Embryonic facial prominence (tissue), 1 donor: Measurements from ENCODE around the gene CLEC14A.

Experiments used
- DNase-seq: peaks from one replicate; pipeline ENCODE4 v3.0.0-alpha.2; 2016; ENCODE audit errors: extremely low spot score

The CLEC14A gene

DNA sequence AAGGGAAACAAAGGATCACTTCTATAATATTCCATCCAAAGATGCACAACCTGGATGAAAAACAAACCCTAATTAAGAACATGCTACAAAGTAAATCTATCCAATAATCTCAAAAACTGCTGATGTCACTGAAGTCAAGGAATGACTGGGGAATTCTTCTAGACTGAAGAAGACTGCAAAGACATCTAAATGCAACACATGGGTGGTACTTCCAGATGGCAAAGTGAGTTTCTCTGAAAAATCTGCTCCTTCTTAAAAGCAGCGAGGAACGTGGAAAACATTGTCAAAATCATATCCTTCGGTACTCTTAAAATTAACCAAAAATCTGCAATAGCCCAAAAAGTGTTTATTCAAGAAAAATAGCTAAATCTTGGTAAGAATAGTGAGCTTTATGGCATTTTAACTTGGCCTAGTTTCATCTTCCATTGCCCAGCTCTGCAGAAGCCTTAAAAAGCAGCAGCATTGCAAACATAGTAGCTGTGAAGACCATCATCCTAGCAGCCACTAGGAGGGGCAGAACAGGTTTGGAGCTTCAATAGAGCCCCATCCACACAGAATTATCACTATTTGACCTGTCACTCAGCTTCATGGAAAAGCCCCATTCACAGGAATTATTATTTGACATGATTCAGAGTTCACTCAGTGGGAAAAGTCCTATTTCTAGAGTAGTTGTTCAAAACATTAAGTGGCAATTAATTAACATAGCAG is 7.4 kb downstream of the CLEC14A start:
- no peak for DNase-seq

DNA sequence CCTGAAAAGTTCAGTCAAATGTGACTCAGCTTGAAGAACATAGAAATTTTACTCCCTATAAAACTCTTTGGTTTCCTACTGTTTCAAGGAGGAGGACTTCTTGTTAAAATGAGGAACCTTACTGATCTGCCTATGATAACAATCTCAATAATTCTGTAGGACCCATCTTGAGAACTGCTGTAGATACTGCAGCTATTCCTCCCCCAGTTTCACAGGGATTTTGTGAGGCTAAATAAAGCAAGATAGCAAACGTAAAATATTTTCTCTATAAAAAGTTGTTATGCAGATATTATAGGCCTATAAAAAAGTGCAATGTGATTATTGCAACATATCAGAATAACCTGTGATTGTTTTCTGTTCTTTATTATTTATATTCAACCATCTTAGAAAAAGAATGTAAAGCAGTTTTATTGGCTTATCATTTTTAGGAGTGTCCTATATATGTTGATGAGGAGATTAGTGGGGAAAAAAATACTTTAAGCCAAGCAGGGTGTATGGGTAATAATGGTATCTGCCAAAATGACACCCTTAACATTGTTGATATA is 12.1 kb downstream of the CLEC14A start:
- DNase-seq, result no peak

DNA sequence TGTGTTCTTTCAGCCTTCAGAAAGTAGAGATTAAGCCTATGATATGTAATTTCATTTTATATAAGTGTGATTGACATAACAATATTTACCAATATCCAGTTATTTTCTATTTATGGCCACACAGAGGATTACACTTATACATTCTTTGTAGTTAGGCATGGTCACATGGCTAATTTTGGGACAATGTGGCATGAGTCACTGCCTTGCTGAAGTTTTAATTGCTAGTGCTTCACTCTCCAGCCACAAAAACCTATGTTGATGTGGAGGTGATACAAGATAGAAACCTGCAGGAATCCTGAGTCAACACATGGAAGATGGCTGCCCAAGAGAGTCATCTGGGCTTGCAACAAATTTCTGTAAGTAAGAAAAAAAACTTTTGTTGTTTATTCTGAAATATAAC is 17.0 kb downstream of the CLEC14A start:
- no peak for DNase-seq

DNA sequence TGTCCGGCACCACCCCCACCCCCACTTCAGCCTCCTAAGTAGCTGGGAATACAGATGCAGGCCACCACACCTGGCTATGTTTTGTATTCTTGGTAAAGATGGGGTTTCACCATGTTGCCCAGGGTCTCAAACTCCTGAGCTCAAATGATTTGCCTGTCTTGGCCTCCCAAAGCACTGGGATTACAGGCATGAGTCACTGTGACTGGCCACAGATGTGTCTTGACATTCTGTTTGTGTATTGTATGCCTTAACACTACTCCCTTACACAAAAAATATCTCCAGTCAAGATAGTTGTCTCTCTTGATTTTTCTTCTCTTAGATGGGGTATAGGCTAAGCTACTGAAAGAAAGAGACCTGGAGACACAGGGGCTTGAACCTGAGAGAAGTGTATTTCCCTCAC is 17.6 kb downstream of the CLEC14A start:
- no peak for DNase-seq

DNA sequence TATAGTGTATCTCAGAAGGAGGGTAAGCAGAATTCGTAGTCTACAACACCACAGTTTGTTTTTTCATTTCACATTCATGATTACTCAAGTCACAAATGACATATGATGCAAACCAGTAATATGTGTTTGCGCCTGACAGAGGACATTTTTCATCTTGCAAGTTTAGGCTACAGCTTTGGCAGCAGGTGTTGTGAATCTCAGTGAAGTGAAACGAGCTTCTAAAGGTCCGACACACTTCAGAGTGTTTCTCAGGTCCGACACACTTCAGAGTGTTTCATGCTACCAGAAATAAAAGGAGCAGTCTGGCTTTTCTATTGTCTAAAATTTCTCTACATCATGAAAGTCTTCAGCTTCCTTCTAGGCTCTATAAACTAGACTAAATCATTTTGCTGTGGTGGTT is 22.7 kb downstream of the CLEC14A start:
- no peak for DNase-seq

DNA sequence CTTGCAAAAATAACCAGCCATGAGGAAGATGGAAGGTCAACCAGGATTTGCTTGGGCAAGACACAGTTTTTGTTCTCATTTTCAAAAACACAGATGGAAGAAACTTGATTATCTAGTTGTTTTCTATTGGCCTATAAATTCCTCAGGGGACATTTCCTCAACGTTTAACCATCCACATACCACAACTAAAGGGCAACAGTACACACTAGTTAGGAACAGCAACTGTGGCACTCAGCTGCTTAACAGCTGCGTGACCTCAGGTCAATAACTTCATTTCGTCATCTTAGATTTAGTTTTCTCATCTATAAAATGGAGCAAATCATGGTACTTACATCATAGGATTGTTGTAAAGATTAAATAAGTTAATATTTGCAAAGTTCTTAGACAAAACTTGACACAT is 29.5 kb downstream of the CLEC14A start:
- DNase-seq, result no peak

DNA sequence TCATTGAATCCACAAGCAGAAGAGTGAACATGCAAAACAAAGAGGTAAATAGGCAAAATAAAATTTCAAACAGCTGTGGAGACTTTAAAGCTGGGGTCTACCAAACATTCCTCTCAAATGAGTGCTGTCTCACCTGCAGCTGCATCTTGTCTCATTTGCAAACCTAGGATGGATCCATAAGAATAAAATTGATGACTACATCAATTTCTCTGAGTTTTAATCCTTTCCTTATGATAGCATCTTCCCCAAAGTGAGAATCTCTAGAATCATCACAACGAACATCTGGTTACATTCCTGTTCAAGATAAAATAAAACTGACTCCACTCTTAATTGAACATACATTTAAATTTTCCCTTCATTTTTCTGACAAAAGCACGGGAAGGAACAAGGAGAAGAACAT is 29.9 kb downstream of the CLEC14A start:
- DNase-seq, result no peak

DNA sequence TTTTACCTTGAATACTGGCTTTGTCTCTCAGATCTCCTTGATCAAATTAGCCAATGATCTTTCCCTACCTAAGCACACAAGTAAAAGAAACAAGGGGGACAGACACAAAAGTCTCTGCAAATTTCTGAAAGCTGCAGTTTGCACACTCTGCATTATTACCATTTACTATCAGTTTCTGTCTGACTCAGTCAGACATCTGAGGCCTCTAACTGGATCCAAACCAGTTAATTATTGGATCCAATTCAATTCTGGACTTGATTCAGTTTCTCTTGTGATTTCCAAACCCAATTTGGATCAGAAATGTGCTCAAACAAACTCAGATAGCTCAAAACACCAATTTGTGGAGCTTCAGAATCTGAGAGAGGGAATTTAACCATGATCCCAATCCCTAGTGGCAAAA is 31.6 kb downstream of the CLEC14A start:
- no peak for DNase-seq

DNA sequence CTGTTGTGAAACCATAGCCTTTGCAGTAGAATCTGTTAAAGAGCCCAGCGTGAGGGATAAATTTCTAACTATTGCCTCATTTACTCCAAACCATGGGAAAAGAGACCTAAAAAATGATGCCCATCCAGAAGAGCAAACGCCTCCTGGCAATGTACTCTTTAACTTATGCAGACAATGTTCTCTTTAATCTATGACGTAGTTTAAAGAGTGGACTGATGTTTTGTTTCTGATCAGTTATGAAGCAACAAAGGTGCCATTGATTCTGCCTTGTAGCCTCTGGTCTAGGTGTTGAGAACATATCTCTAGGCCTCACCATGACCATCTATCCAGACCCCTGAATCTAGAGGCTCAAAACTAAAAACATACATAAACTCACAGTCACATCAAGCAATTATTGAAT is 34.8 kb downstream of the CLEC14A start:
- DNase-seq, result no peak

DNA sequence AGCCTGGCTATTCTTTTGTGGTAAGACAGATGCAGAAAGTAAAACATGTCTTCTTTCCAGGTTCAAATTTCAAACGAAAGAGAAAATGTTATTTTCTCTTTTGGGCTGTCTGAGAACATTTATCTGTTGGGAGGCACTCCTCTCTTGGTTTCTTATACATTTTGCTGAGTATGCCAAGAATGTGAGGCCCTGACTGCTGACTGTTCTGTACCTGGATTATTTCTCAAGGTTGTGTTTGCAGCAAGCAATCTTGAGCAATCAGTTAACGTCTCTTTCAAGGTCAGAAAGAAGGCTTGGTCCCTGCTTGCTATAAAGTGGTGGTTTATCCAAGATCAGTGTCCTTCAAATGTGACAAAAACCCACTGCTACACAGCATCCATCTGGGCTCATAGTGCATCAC is 38.3 kb downstream of the CLEC14A start:
- no peak for DNase-seq

DNA sequence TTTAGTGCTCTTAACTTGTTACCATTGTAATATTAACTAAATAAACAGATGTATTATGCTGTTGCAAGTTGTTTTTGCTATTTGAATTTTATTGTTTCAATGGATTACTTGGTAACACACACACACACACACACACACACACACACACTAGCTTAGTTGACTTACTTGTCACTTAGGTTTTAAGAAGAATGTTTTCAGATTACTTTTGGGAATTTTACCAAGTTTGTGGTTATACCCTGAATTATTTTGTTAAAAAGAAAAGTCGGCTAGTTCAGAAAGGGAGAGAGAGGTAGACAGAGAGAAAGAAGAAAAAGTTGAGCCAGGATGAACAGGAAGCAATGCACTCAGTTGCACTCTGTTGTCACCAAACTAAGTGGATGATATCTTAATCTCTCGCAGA is 42.9 kb downstream of the CLEC14A start:
- no peak for DNase-seq

DNA sequence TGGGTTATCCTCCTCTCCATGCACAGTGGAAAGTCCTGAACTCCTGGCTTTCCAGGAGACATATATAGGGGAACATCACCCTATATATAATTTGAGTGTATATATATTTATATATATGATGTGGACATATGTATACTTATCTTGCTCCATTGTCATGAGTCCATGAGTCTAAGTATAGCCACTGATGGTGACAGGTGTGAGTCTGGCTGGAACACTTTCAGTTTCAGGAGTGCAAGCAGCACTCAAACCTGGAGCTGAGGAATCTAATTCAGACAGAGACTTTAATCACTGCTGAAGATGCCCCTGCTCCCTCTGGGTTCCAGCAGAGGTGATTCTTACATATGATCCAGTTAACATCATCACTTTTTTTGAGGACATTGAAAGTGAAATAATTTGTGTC is 43.8 kb downstream of the CLEC14A start:
- no peak for DNase-seq

DNA sequence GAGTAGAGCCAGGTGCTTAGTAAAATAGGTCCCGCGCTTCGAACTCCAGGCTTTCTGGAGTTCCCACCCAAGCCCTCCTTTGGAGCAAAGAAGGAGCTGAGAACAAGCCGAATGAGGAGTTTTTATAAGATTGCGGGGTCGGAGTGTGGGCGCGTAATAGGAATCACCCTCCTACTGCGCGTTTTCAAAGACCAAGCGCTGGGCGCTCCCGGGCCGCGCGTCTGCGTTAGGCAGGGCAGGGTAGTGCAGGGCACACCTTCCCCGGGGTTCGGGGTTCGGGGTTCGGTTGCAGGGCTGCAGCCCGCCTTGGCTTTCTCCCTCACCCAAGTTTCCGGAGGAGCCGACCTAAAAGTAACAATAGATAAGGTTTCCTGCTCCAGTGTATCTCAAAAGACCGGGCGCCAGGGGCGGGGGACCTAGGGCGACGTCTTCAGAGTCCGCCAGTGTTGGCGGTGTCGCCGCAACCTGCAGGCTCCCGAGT is 44.6 kb downstream of the CLEC14A start:
- no peak for DNase-seq

DNA sequence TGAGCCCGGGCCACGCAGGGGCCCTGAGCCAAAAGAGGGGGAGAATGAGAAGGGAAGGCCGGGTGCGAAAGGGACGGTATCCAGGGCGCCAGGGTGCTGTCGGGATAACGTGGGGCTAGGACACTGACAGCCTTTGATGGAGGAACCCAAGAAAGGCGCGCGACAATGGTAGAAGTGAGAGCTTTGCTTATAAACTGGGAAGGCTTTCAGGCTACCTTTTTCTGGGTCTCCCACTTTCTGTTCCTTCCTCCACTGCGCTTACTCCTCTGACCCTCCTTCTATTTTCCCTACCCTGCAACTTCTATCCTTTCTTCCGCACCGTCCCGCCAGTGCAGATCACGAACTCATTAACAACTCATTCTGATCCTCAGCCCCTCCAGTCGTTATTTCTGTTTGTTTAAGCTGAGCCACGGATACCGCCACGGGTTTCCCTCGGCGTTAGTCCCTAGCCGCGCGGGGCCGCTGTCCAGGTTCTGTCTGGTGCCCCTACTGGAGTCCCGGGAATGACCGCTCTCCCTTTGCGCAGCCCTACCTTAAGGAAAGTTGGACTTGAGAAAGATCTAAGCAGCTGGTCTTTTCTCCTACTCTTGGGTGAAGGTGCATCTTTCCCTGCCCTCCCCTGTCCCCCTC is 45.2 kb downstream of the CLEC14A start:
- DNase-seq, result no peak

DNA sequence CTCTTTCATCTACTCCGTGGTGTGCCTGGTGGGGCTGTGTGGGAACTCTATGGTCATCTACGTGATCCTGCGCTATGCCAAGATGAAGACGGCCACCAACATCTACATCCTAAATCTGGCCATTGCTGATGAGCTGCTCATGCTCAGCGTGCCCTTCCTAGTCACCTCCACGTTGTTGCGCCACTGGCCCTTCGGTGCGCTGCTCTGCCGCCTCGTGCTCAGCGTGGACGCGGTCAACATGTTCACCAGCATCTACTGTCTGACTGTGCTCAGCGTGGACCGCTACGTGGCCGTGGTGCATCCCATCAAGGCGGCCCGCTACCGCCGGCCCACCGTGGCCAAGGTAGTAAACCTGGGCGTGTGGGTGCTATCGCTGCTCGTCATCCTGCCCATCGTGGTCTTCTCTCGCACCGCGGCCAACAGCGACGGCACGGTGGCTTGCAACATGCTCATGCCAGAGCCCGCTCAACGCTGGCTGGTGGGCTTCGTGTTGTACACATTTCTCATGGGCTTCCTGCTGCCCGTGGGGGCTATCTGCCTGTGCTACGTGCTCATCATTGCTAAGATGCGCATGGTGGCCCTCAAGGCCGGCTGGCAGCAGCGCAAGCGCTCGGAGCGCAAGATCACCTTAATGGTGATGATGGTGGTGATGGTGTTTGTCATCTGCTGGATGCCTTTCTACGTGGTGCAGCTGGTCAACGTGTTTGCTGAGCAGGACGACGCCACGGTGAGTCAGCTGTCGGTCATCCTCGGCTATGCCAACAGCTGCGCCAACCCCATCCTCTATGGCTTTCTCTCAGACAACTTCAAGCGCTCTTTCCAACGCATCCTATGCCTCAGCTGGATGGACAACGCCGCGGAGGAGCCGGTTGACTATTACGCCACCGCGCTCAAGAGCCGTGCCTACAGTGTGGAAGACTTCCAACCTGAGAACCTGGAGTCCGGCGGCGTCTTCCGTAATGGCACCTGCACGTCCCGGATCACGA is 46.0 kb downstream of the CLEC14A start:
- no peak for DNase-seq

DNA sequence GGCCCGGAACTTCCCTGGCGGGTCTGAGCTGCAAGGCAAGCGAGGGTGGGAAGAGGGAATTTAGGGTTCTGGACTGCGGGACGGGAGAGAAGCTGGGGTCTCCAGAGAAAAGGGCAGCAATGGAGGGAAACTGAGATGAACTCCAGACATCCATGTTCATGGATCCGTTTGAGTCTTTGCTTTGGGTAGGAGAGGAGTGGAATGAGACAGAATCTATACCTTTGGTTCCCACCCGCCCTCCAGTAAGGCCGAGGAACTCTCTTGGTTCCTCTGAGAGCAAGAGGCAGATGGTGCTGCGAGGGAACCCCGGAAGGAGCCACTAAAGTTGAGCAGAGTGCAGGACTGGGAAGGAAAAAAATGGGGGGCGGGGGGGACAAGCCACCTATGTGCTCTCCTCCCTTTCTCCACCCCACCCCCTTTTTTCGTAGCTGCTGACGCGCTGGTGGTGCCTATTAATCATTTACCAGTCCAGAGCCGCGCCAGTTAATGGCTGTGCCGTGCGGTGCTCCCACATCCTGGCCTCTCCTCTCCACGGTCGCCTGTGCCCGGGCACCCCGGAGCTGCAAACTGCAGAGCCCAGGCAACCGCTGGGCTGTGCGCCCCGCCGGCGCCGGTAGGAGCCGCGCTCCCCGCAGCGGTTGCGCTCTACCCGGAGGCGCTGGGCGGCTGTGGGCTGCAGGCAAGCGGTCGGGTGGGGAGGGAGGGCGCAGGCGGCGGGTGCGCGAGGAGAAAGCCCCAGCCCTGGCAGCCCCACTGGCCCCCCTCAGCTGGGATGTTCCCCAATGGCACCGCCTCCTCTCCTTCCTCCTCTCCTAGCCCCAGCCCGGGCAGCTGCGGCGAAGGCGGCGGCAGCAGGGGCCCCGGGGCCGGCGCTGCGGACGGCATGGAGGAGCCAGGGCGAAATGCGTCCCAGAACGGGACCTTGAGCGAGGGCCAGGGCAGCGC is 47.0 kb downstream of the CLEC14A start:
- DNase-seq, result no peak

DNA sequence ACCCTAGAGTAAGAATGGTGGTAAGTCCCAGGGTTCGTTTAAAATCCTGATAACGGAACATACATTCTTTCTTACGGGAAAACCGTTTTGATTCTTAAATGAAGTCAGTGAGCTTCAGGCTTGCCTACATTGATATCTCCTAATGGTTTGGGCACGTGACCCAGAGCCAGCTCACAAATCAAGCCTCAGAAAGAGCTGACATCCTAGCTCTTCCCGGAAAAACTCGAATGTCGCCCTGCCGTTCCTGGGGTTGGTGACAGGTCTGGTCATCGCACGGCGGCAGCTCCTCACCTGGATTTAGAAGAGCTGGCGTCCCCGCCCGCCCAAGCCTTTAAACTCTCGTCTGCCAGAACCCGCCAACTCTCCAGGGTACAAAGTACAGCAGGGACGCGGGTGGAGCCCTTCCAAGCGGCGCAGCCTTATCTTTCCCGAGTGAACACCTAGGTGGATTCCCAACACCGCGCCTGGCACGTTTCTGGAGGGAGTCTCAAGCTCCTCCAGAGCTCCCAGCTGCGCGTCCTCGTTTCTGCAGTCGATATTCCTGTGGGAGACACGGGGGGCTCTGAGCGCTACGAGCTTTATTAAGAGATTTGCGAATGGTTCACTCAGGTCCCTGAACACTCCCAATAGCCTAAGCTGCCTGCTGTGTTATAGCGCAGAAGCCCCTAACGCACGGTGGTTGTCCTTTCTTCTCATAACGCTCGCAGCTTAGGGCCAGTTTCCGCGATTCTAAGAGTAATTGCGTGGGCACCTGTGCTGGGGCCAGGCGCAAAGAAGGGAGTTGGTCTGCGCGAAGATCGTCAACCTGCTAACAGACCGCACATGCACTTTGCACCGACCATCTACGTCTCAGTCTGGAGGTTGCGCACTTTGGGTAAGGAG is 47.9 kb downstream of the CLEC14A start, which contains the start of gene SSTR1:
SSTR1 (plus strand) TSS at position 169 of the 882 bp plus-strand sequence. CDS start 1,486 bp downstream, outside the sequence.
- DNase-seq, result no peak

DNA sequence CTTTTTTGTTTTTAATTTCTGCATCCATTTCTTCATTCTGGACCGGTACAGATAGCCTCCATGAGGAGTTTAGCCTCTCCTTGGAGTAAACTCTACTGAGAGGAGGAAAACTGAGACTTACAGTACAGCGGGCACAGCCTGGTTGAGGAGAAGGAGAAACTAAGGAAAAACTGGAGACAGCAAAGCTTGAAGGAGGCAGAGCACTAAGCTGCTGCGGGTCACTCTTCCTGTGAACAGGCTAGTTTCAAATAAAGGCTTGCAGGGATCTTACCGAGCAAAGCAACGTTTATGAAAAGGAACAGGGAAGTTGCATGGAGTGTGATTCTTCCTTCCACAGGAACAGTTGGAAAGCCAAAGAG is 48.5 kb downstream of the CLEC14A start:
- DNase-seq, result no peak

DNA sequence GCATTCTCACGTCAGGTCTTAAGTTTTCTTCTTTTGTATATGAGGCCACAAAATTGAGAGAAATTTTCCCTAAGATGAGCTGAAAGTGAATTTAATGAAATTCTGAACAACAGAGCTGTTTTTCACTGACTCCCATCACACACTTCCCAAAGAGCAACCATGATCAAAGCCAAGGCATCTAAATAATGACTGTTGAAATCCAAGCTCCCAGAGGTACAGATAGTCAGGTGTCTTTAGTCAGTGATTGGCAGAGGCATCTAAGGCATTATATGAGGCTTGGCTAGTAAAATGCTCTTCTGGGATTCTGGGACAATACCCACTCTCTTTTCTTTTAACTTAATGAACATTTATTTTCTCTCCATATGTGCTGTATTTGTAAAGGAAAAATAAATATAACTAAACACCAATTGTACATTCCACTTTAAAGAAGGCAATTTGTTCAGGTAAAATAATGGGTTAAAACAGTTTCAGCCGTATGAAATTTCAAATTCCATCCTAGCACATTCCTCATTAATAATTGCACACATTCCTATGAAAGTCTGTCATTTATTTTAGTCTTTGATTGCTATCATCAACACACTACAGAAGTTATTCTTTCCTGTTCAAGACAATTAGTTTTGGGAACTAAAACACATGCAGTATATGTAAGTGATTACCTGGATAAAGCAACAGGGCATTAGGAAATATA is 49.1 kb downstream of the CLEC14A start:
- no peak for DNase-seq
